Suprapubic skin (tissue), 4 donors: Measurements from ENCODE around the gene GDPD3.

ENCODE experiments used
- EP300 ChIP-seq: sonication (generic); formaldehyde crosslinking; IDR thresholded peaks from one replicate; pipeline ENCODE4 v1.6.1; 2017; ENCODE audit warnings: antibody characterized with exemption
- POLR2A ChIP-seq, 2 donors: fragments of 450-650 bp; IDR thresholded peaks; one replicate each; pipeline ENCODE4 v1.6.1; 2017; ENCODE audit warnings: antibody characterized with exemption in 2 of 2, mild to moderate bottlenecking in 2 of 2, moderate library complexity in 2 of 2
- POLR2AphosphoS5 ChIP-seq, 3 donors: sonication (generic); formaldehyde crosslinking; IDR thresholded peaks; one replicate each; pipeline ENCODE4 v1.6.1; 2017; ENCODE audit warnings: antibody characterized with exemption in 3 of 3
- TF ChIP-seq, protein P1 (sequence below), 2 donors: fragments of 200-600 bp in 1 of 2; fragments of 450-650 bp in 1 of 2; sonication (generic) in 1 of 2; IDR thresholded peaks; one replicate each; pipeline ENCODE4 v1.5.1; 2016 to 2019; ENCODE audit warnings: antibody characterized with exemption in 2 of 2, mild to moderate bottlenecking in 1 of 2, moderate library complexity in 1 of 2

DNA sequence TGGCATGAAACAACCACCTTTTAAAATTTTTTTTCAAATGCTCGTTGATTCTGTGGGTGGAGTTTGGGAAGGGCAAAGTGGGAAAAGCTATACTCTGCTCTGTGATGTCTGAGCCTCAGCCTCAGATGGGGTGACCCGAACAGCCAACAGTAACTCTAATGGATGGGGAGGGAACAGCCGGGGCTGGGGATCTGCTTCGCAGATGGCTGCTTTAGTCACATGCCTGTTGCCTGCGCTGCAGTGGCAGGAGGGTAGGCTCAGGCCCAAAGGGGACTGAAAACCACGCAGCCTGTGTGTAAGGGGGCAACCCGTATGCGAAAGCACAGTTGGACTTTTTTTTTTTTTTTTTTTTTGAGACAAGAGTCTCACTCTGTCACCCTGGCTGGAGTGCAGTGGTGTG, 24.6 kb upstream of the GDPD3 start:
- TF ChIP-seq, protein P1, sequence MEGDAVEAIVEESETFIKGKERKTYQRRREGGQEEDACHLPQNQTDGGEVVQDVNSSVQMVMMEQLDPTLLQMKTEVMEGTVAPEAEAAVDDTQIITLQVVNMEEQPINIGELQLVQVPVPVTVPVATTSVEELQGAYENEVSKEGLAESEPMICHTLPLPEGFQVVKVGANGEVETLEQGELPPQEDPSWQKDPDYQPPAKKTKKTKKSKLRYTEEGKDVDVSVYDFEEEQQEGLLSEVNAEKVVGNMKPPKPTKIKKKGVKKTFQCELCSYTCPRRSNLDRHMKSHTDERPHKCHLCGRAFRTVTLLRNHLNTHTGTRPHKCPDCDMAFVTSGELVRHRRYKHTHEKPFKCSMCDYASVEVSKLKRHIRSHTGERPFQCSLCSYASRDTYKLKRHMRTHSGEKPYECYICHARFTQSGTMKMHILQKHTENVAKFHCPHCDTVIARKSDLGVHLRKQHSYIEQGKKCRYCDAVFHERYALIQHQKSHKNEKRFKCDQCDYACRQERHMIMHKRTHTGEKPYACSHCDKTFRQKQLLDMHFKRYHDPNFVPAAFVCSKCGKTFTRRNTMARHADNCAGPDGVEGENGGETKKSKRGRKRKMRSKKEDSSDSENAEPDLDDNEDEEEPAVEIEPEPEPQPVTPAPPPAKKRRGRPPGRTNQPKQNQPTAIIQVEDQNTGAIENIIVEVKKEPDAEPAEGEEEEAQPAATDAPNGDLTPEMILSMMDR (IDR thresholded peaks at IDR 0.05) = no peak
- no peak for TF ChIP-seq POLR2A (IDR thresholded peaks at IDR 0.05)
- TF ChIP-seq POLR2AphosphoS5 (IDR thresholded peaks at IDR 0.05) = no peak
- no peak for TF ChIP-seq EP300
